Parietal lobe (tissue), 1 donor: ENCODE data around the gene LRRC52. TPM values are rescaled to one million over a fixed set of nuclear protein-coding genes. Genes with fewer than 3 reads are reported as not detected.

Experiments
- total RNA-seq: library from RNA; depleted of rRNA; stranded (reverse); fragments of >200 nt; gene quantifications from one replicate; pipeline ENCODE4 v1.2.3, GENCODE V29; 2014

Gene LRRC52, protein sequence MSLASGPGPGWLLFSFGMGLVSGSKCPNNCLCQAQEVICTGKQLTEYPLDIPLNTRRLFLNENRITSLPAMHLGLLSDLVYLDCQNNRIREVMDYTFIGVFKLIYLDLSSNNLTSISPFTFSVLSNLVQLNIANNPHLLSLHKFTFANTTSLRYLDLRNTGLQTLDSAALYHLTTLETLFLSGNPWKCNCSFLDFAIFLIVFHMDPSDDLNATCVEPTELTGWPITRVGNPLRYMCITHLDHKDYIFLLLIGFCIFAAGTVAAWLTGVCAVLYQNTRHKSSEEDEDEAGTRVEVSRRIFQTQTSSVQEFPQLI
- not detected for total RNA-seq

GRCh38 chr1:165543532-165544438, at the start of gene LRRC52:
Gene LRRC52, plus strand, starts transcription at chr1:165544000. Its CDS starts 297 bp downstream, at chr1:165544297.

Other genes with a start within 250 kb of the LRRC52 start
- 0.31 TPM for gene LMX1A, start 187.3 kb upstream of the LRRC52 start, total RNA-seq
- 5.3 TPM for gene RXRG, start 98.9 kb upstream of the LRRC52 start, total RNA-seq
- 198 TPM for gene MGST3, start 87.2 kb downstream of the LRRC52 start, total RNA-seq
- 72.6 TPM for gene ALDH9A1, start 154.6 kb downstream of the LRRC52 start, total RNA-seq
- gene TMCO1, start 224.9 kb downstream of the LRRC52 start, total RNA-seq = 38.5 TPM